Measurements from ENCODE around the gene SMARCB1.
A peak's percentile ranks its signal among the peaks of the same experiment; 100 is the strongest.

The SMARCB1 gene

GRCh38 chr22:23762842-23763578, 23.8 kb upstream of the SMARCB1 start, which contains the start of gene C22orf15:
C22orf15 (plus strand) TSS chr22:23762990; CDS start chr22:23763307, 317 bp downstream.
- DNase-seq = no peak

- DNase-seq = no peak
Measured at GRCh38 chr22:23763579-23763945, 23.2 kb upstream of the SMARCB1 start.

- DNase-seq = no peak
Measured at GRCh38 chr22:23763954-23764353, 22.8 kb upstream of the SMARCB1 start.

- DNase-seq = no peak
Measured at GRCh38 chr22:23764899-23765881, 21.6 kb upstream of the SMARCB1 start.

GRCh38 chr22:23767303-23767672, 19.5 kb upstream of the SMARCB1 start:
- no peak for DNase-seq

GRCh38 chr22:23767673-23768548, 18.9 kb upstream of the SMARCB1 start, which contains the start of gene CHCHD10:
CHCHD10 (minus strand) TSS chr22:23767972; CDS start chr22:23767874, 98 bp downstream.
- peak; percentile 50 for DNase-seq

GRCh38 chr22:23769321-23769965, 17.3 kb upstream of the SMARCB1 start:
- DNase-seq = no peak

- no peak for DNase-seq
Measured at GRCh38 chr22:23772315-23772648, 14.5 kb upstream of the SMARCB1 start.

GRCh38 chr22:23772649-23773473, 13.9 kb upstream of the SMARCB1 start, which contains the start of gene MMP11:
MMP11 (plus strand) TSS chr22:23772849; CDS start chr22:23772871, 22 bp downstream.
- DNase-seq = no peak

- no peak for DNase-seq
Measured at GRCh38 chr22:23773483-23774113, 13.2 kb upstream of the SMARCB1 start.

GRCh38 chr22:23774114-23774921, 12.4 kb upstream of the SMARCB1 start:
- DNase-seq = no peak

GRCh38 chr22:23774922-23775436, 11.8 kb upstream of the SMARCB1 start:
- DNase-seq = no peak

- DNase-seq = no peak
Measured at GRCh38 chr22:23775779-23776375, 10.9 kb upstream of the SMARCB1 start.

GRCh38 chr22:23777776-23778576, 8.8 kb upstream of the SMARCB1 start:
- DNase-seq = no peak

- no peak for DNase-seq
Measured at GRCh38 chr22:23778577-23778900, 8.2 kb upstream of the SMARCB1 start.

GRCh38 chr22:23779083-23779482, 7.7 kb upstream of the SMARCB1 start:
- no peak for DNase-seq

GRCh38 chr22:23779731-23780130, 7.0 kb upstream of the SMARCB1 start:
- DNase-seq = no peak

- DNase-seq = no peak
Measured at GRCh38 chr22:23780146-23780748, 6.5 kb upstream of the SMARCB1 start.
